RCC 7860 (cell line): Measurements from ENCODE around the gene CADM1.

ENCODE experiments used
- DNase-seq: peaks from one replicate; pipeline ENCODE4 v3.0.0-alpha.2; 2015; ENCODE audit warnings: low spot score
- FAIRE-seq: peaks from 2 replicates; lab custom pipeline; 2012; peaks lifted over from hg19 to GRCh38; lab: Jason Lieb, UNC

CADM1 gene

DNA sequence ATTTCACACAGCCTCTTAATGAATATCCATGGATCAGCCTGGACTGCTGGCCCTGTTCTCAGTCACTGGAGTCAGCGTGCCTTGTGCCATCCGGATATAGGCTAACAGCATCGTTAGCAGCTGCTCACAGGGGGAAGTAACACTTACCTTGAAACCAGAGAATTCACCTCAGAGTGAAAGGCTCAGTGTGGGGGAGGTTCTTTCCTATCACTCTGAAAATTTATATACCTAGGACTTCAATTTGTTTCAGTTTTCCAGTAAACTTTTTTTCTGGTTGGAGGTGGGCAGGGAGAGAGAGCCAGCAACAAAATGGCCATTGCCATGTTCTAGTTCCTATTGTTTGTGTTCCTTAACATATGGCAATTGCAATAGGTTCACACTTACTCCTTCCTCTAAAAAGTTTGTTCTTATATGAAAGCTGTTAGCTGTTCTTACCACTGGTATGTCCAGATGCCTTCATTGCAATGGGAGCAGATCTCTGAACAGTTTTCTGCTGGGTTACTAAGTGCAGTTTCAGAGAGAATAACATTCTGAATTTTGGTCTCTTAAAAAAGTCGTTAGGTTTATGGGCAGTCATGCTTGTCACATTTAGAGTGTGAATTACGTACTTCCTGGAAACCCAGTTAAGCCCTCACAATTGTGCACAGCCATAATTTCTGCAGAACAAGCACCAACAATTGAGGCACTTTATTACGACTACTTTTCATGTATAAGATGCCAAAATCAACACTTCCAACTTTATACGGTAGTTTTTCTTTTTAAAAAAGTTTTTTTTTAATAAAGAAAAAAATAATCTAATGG, 247.6 kb downstream of the CADM1 start:
- DNase-seq = no peak
- FAIRE-seq = no peak

DNA sequence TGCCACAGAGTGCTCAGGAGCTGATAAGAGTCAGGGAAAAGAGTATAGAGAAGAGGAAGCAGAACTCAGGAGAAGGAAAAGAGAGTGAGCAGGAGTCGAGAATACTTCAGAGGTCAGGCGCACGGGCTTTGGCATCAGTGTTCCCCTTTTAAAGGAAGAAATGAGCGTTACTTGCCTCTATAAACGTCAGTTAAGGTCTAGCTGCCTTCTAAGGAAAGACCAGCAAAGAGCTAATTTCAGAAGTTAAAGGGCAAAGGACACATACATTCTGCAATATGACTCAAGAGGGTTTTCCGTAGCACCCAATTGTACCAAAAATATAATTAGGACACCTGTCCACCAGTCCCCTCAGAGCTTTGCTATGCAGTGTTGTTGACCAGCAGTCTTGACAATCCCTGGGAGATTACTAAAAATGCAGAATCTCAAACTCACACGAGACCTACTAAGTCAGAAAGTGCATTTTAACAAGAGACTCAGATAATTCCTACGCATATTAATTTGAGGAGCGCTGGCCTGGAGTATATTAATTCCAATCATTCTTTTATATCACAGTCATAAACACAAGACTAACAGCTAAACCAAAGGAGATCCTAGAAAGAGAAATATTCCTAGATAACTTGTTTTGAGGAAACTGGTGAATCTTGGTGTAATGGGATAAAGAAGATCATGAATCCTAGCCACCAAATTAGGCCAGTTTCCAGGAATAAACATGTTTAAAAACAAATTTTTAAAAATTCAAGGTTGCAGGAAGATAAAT, 249.0 kb downstream of the CADM1 start:
- no peak for FAIRE-seq
- DNase-seq = no peak

DNA sequence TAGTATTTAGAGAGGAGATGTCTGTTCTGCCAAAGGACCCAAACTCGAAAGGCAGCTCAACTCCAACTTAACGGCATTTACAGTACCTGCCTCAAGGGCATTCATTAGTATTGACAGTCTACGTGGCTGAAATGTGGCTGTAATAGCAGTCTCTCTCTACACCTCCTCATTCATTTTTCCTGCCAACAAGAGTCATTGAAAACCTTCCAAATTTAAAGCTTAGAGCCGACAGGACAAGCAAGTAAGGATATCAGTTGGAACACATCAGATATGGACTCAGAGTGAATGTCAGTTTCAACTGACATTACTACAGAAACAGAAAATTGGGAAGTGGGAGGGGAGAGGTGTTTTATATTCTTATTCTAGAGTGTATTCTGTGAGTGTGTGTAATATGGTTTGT, 253.1 kb downstream of the CADM1 start:
- DNase-seq (no peak), FAIRE-seq (no peak)

DNA sequence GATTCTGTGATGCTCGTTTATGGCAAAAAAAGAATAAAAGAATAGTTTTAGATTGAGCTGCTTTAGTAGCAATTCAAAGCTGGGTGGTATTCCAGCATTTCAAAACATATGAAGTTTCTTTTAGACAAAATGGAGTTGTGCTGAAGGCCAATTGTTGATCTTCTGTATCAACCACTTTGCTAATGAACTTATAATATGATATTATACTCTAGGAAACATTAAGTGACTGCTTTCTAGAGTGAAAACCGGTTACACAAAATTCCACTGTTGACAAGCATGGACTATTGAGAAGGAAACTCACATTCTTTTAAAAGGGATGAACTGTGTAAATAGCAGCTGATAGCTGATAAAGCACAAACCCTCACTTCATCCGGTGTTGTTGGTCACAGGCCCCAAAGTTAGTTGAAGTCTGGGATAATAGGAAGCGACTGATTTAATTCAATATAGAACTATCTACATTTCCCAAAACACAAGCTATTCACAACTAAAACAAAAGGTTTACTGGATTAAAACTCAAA, 255.1 kb downstream of the CADM1 start:
- DNase-seq (no peak), FAIRE-seq (no peak)

DNA sequence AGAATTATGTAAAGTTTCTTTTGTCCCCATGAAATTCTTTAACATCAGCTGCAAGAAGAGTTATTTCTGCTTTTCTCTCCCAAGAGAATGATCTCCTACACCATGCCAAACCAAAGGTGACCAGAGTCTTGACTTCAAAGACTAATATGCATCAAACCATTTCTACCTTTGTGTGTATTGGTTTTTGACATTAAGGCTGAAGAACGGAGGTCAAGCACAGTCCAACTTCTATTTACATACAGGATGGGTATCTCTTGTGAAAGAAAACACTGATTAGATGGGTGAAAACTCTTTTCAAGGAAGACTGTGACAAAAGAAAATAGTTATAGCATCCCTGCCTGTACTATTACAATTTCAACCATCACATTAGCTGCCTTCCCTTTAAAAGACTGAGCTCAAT, 256.3 kb downstream of the CADM1 start:
- FAIRE-seq (no peak), DNase-seq (no peak)

DNA sequence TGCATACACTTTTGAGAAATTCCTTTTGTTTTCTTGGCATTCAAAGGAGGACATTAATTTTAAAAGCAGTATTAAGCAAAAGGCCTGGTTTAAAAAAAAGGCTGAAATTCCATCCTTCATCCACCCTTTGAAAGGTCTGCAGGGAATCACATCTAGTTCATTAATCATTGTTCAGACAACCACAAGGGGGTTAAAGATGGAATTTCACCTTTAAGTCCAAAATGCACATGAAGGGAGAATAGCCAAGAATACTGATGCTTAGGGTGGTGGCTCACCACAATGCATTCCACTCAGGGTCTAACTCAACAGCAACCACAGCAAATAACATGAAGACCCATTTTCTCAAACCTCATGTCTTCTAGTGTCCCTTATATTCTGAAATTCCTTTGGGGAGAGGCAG, 256.9 kb downstream of the CADM1 start:
- peak; percentile 87 for FAIRE-seq
- peak; percentile 67 for DNase-seq

DNA sequence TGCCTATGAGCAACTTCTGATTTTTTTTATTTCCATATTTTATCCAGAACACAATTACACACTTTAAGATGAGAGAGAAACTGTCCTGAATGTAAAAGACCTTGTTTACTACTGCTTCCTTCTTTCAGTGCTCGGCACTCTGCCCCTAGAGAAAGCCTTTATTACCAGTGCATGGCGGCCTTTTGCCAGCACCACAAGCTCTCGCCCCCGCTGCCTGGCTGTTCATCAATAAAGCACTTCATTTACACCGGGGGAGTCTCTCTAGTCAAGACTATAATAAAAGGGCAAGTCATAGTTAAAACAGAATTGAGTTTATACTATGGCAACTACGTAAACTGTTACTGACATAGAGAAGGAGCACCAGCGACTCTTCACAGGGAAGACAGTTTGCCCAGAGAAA, 259.5 kb downstream of the CADM1 start:
- FAIRE-seq = no peak
- DNase-seq = no peak

DNA sequence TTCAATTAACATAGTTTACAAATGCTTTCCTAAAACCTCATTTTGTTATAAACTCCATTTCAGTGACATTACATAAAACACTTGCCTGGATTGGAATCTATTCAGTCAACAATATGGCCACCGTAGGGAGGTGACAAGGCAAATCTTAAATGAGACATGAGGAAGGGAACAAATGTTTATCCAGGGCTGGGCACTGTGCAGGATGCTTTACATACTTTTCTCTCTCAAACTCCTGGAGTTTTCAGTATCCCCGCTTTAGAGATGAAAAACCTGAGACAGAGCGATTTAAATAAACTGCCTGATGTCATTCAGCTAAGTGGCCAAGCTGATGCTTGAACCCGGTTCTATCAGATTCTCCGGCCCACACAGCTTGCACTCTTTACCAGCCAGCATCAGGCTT, 259.9 kb downstream of the CADM1 start:
- DNase-seq (no peak), FAIRE-seq (no peak)

DNA sequence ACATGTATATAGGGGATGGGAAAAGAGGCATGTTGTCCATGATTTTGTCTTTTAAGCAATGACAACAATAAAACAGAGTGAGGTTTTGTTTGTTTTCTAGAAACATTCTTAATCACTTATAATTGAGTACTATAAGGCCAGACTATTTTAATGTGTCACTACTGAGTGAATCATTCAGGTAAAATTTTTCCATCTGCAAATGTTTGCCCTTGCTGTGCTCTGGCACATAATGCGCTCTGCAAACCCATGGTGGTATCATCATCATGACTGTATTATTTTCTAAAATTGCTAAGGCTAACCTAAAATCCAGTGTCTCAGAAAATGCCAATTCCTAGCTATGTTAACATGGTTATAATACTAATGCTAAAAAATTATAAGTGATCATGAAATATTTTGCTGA, 261.2 kb downstream of the CADM1 start:
- DNase-seq (no peak), FAIRE-seq (no peak)

DNA sequence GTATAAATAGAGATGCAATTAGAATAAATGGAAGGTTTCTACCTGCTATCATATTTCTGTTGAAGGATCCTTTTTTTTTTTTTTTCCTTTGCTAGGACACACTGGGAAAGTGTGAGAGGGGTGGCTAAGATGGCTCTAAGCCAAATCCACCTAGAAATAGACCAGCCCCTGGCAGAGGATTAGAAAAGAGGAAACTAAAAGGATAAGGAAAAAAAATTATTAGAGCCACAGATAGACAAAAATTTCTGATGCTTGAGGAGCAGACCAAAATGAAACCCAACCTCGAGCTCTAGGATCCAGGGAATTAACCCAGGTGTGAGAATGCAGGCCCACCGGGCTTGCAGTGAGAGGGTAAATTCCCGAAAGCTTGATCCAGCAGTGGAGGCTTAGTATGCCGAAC, 262.3 kb downstream of the CADM1 start:
- DNase-seq (no peak), FAIRE-seq (no peak)

DNA sequence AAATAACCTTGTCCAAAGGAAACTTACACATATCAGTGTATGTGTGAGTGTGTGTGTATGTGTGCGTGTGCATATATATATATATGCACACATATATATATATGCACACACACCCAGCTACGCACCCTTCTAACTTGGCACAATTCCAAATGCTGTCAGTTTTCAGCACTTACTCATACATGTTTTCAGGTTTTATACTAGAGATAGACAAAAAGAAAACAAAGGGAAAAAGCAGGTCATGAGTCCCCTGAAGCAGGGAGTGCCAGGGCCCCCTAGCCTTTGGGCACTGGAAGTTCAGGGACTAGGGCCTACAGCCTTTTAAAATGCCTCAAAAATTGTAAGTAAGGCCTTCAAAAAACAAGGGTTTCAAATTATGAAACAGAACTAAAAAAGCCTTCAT, 265.4 kb downstream of the CADM1 start:
- no peak for FAIRE-seq
- DNase-seq = no peak

DNA sequence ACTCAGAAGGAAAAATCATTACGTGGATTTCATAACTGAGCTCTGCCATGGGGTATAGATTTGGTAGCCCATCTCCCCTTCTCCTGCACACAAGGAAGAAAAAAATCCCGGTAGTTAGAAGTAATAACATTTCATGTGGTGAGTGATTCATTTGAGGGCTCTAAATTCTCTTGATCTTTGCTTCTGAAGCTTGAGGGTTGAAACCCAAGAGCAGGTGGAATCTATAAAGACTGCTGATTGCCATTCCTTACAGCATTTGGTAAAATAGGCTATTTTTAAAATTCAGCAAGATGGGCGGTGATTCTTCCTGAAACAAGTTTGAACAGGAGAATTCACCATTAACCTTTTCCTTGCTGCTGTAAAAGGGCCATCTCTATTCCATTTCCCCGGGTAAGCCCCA, 266.1 kb downstream of the CADM1 start:
- DNase-seq (no peak), FAIRE-seq (no peak)

DNA sequence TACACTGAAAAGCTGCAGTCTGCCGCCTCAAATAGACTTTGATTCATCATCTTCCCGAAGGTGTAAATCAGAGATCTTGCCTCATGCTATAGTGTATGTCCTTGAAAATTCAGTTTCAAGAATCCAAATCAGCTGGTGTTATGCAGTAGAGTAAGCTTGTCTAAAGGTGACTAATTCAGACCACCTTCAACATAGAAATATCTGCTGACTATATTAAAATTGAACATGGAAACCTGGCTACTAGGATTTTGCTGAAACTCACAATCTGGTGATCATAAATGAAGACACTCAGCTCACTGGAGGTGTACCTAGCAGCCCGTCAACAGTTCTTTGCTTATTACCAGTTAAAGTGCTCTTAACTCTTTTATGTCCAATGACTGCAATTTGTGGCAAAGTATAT, 266.6 kb downstream of the CADM1 start:
- DNase-seq (no peak), FAIRE-seq (no peak)

DNA sequence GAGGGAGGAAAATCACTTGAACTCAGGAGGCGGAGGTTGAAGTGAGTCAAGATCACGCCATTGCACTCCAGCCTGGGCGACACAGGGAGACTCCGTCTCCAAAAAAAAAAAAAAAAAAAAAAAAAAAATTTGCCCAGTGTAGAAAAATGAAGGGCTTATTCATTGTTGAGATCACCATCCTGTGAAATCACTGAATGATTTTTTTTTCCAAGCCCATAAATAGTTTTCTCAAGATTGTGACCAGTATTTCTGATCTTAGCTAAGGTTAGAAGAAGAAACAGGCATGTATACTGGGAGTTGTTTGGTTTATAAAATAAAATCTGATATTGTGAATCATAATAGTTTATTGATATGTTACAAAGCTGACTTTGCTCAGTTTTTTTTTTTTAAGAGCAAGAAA, 269.4 kb downstream of the CADM1 start:
- DNase-seq (no peak), FAIRE-seq (no peak)

DNA sequence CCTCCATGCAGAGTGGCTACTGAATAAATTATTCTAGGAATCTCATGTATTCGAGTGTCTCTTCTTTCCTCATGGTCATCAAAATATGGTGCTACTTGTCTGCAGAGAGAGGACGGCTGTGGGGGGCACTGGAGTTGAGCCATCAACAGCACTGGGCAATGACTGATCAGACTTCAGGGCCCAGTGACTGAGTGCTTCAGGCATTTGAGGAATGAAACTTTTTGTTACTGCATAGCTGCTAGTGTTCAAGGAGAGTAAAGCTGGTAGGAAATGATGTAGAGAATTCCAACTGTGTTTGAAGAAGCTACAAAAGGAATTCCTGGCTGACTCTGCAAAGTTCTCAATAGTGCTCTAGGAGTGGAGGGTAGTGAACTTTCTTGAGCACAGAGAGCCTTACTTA, 277.7 kb downstream of the CADM1 start:
- DNase-seq = peak; percentile 92

DNA sequence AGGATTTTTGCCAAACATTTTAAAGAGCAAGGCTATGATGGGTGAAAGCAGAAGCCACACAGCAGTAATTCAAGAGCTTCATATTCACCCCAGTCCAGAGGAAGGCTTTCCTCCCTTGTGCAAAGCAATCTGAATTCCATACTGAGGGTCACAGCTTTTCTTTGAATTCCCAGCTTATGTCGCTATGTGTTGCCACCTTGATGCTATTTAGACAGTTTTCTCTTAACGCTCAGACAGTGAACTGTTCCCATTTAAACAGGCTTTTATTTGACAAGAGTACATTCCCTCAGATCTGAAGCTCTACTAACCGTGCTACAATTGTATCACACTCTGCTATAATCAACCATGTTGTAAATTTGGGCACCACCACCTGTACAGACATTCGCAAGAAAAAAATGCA, 279.7 kb downstream of the CADM1 start:
- FAIRE-seq (no peak), DNase-seq (no peak)

More for the DNA sequence above, 277.7 kb downstream of the CADM1 start:
- FAIRE-seq = peak; percentile 91

DNA sequence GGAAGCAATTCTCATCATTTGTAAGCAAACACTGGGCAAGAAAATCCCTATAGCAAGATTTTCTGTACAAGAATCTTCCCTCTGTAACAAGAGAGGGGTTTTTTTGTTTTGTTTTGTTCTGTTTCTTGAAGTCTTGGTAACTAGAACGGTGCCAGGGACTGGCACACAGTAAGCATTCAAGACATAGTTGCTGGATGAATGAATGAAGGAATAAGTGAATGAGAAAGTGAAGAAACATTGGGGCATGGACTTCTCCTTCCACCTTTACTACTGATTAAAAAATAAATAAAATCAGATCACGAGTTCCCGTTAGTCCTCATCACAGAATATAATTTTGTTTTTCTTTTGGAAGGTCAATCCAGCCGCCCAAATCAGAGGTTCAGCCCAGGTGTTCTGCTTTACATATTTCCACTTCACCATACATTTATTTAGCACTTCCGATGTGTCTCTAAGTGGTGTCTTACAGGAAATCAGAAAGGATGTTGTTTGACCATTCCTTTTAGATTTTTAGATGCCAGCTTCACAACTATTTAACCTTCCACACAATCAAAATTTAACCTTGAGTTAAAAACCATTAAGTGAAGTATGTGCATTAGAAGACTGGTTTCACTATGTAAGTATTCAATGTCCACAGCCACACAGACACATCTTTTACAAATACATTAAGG, 281.2 kb downstream of the CADM1 start:
- FAIRE-seq (no peak), DNase-seq (peak; percentile 45)

DNA sequence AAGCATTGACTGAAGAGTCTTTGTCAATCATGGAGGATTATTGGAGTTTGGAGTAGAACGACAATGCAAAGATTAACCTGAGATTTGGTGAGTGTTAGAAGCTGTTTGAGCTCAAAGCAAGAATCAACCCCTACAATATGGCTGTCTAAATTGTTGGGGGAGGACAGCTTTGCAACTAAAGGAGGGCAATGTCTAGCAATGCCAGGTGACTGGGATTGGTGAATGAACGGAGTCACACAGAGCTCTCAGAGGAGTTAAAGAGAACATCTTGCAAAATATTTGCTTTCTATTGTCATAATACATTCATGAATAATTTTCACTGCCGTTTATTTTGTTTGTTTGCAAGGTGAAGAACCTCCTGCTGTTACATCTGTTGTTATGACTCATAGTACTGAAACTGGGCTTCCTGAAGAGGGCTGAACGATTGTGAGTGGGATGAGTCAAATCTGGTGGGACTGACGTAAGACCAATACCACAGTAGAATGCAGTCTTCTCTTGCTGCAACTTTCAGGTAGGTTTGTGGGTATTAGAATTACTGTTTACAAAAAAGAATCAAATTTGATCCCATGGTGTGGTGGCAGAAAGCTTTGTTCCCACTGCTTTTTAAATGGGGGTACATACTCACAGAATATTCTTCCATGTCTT, 281.9 kb downstream of the CADM1 start:
- FAIRE-seq (peak; percentile 88), DNase-seq (peak; percentile 74)

DNA sequence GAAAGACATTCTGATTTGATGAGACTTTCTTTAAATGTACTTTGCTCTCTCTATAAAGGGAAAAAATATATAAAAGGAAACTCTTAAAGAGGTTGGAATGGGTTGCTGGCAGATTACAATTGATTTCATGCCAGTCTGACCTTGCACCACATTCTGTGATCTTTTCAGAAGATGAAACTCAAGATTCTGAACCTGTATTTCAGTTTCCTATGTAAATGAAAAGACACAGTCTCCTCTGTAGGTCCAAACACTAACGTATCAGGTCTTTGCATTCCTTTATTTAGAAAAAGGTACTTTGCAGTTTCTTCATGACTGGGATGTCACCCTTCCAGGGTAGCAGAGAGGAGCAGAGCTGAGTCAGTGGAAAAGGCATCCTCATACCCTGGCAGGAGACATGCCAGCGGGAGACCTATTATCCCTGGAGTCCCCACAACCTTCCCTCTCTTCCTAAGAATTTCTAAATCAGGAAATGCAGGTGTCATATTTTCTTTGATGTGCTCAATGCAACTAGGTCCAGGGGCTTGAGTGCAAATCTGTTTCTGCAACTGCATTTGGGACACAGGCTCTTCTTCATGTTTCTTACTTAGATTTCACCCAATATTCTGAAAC, 282.6 kb downstream of the CADM1 start:
- FAIRE-seq = no peak
- peak; percentile 16 for DNase-seq

DNA sequence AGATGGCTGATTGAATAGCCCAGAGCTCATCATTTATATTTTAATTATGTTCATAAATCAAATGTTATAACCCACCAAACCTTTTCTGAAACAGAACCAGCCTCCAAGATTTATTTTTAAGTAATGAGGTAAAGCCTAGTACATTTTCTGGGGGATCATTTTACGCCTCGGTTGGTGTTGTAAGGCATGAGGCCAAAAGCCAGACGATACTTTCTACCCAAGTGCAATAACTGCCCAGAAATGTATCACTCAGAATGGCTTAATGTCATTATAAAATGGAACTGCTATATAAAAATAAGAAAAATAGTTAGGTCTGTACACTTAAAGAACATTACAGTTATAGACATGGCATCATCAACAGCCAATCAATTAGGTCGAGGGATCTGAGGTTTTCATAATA, 283.3 kb downstream of the CADM1 start:
- no peak for FAIRE-seq
- DNase-seq = no peak

DNA sequence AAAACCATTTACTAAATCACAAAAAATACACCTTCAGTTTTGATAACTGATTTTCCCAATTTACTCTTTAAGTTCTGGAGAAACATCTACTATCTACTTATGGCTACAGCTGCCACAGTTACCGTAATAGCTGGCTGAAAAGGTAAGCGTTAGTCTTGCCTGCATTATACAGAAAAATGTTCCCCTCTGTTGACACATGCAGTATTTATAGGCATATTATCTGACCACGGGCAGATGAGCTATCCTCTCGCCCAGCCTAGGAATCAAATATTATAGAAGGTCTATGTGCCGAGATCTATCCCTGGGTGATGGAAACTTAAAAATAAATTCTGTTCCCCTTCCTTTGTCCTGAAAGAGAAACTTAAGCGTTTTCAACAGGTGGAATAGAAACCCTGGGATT, 283.8 kb downstream of the CADM1 start:
- DNase-seq (no peak), FAIRE-seq (no peak)
